H1 (cell line): ENCODE measurements around the gene TBC1D22A.
"Not testable (repeated sequence)": the region's sequence is repeated elsewhere in the genome, so short reads cannot be mapped to it uniquely, and the experiment has no call there.

ENCODE experiments used
- CEBPB ChIP-seq: IDR thresholded peaks from 2 replicates; pipeline ENCODE4 v1.6.1; 2012; ENCODE audit warnings: low read depth, low read length
- CTCF ChIP-seq, 3 experiments: IDR thresholded peaks; 1 replicate in 2 of 3; 2 replicates in 1 of 3; pipeline versions ENCODE4 v1.5.1 to v1.6.1; 2011; ENCODE audit warnings: low read length in 3 of 3, mild to moderate bottlenecking in 3 of 3, inconsistent platforms in 2 of 3, low read depth in 1 of 3, moderate library complexity in 1 of 3; ENCODE audit not compliant: insufficient read depth in 1 of 3; ENCODE audit errors: control extremely low read depth in 1 of 3
- EP300 ChIP-seq, 2 experiments: IDR thresholded peaks; 1 replicate in 1 of 2; 2 replicates in 1 of 2; pipeline ENCODE4 v1.6.1; 2011 to 2012; ENCODE audit warnings: low read depth in 2 of 2, low read length in 2 of 2, mild to moderate bottlenecking in 2 of 2, borderline replicate concordance in 1 of 2, inconsistent platforms in 1 of 2, moderate library complexity in 1 of 2
- EZH2 ChIP-seq: fragments of 200-600 bp; sonication (generic); IDR thresholded peaks from 2 replicates; pipeline ENCODE4 v1.7.1; 2012; ENCODE audit warnings: low read depth, mild to moderate bottlenecking, moderate library complexity, low read length, inconsistent platforms; ENCODE audit not compliant: severe bottlenecking
- GABPA ChIP-seq: IDR thresholded peaks from 2 replicates; pipeline ENCODE4 v1.6.1; 2011; ENCODE audit warnings: mild to moderate bottlenecking, low read length, moderate library complexity, borderline replicate concordance; ENCODE audit not compliant: insufficient read depth
- HDAC2 ChIP-seq, 2 experiments: fragments of 300-600 bp in 1 of 2; sonication (generic) in 1 of 2; IDR thresholded peaks; 2 replicates each; pipeline ENCODE4 v1.6.1; 2011 to 2012; ENCODE audit warnings: low read depth in 2 of 2, low read length in 2 of 2, mild to moderate bottlenecking in 2 of 2, moderate library complexity in 2 of 2, borderline replicate concordance in 1 of 2, inconsistent platforms in 1 of 2
- JUND ChIP-seq: IDR thresholded peaks from 2 replicates; pipeline ENCODE4 v1.6.1; 2011; ENCODE audit warnings: mild to moderate bottlenecking, improper control_type of control experiment, low read length
- KDM1A ChIP-seq: fragments of 200-600, 300-600 bp; sonication (generic); IDR thresholded peaks from 2 replicates; pipeline ENCODE4 v1.7.1; 2016; ENCODE audit warnings: mild to moderate bottlenecking, low read length, borderline replicate concordance
- NRF1 ChIP-seq: IDR thresholded peaks from 2 replicates; pipeline ENCODE4 v1.6.1; 2011; ENCODE audit warnings: mild to moderate bottlenecking, low read depth, low read length, improper control_type of control experiment
- PHF8 ChIP-seq: fragments of 200-600 bp; sonication (generic); conservative IDR thresholded peaks from 2 replicates; pipeline ENCODE4 v1.7.1; 2012; ENCODE audit warnings: low read depth, mild to moderate bottlenecking, inconsistent platforms, low read length, moderate library complexity
- POLR2A ChIP-seq, 2 experiments: IDR thresholded peaks; 1 replicate in 1 of 2; 2 replicates in 1 of 2; pipeline ENCODE4 v1.6.1; 2011; ENCODE audit warnings: low read depth in 2 of 2, low read length in 2 of 2, mild to moderate bottlenecking in 2 of 2; ENCODE audit errors: control extremely low read depth in 1 of 2
- POLR2AphosphoS5 ChIP-seq: IDR thresholded peaks from 2 replicates; pipeline ENCODE4 v1.6.1; 2011; ENCODE audit warnings: low read depth, low read length

DNA sequence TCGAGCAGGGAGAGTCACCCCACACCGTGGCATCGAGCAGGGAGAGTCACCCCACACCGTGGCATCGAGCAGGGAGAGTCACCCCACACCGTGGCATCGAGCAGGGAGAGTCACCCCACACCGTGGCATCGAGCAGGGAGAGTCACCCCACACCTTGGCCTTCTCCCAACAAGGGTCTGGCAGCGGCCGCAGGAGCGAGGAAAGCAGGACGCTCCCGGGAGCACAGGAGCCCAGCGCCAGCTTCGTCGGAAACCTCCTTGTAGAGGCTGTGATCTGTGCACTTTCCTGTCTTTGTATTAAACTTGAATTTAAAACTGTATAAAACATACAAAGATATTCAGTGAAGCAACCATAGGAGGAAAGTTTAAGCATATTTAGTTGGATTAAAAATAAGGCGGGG, 355.0 kb downstream of the TBC1D22A start:
- TF ChIP-seq JUND; KDM1A; HDAC2 (IDR thresholded peaks at IDR 0.05; ENCODE audit: borderline replicate concordance in 1 of 2, low read depth in 2 of 2, low read length in 2 of 2); CTCF (IDR thresholded peaks at IDR 0.05; ENCODE audit: control extremely low read depth in 1 of 3, insufficient read depth in 1 of 3, low read depth in 1 of 3, low read length in 3 of 3); PHF8; EP300 (IDR thresholded peaks at IDR 0.05; ENCODE audit: borderline replicate concordance in 1 of 2, low read depth in 2 of 2, low read length in 2 of 2); NRF1; CEBPB; GABPA; POLR2AphosphoS5; POLR2A (IDR thresholded peaks at IDR 0.05; ENCODE audit: control extremely low read depth in 1 of 2, low read depth in 2 of 2, low read length in 2 of 2); EZH2: not testable (repeated sequence)
